GM23338 (cell line): ENCODE measurements around the gene PHLDB2. TPM values are rescaled to one million over a fixed set of nuclear protein-coding genes. Genes with fewer than 3 reads are reported as not detected.

Experiments used
- ATAC-seq: fragments of 200-7000 bp; cut with Tn5 transposase; 3 replicates; pipeline ENCODE4 v1.9.1; 2020
- DNase-seq: peaks from one replicate; pipeline ENCODE4 v3.0.0-alpha.2; 2015; ENCODE audit warnings: low spot score
- H2AFZ ChIP-seq: fragments of 200-600 bp; sonication (generic); 2 replicates; pipeline ENCODE4 v1.8.0; 2016; ENCODE audit warnings: antibody characterized with exemption, mild to moderate bottlenecking, moderate library complexity
- H3F3A ChIP-seq: fragments of 200-600 bp; sonication (generic); replicated peaks from 2 replicates; pipeline ENCODE4 v1.8.0; 2017; ENCODE audit warnings: antibody characterized with exemption, mixed run types, low read depth
- H3K27ac ChIP-seq: fragments of 200-600 bp; sonication (generic); 2 replicates; pipeline ENCODE4 v1.6.1; 2016; ENCODE audit warnings: low read depth
- H3K27me3 ChIP-seq: fragments of 200-600 bp; sonication (generic); 2 replicates; pipeline ENCODE4 v1.8.0; 2016; ENCODE audit warnings: mild to moderate bottlenecking, mixed run types, moderate library complexity; ENCODE audit not compliant: insufficient read depth
- H3K36me3 ChIP-seq: fragments of 200-600 bp; sonication (generic); 2 replicates; pipeline ENCODE4 v1.8.0; 2016; ENCODE audit warnings: mild to moderate bottlenecking; ENCODE audit not compliant: insufficient read depth
- H3K4me1 ChIP-seq: fragments of 200-600 bp; sonication (generic); 2 replicates; pipeline ENCODE4 v1.8.0; 2016; ENCODE audit warnings: mild to moderate bottlenecking, moderate library complexity; ENCODE audit not compliant: insufficient read depth
- H3K4me2 ChIP-seq: fragments of 200-600 bp; sonication (generic); 2 replicates; pipeline ENCODE4 v1.7.1; 2017; ENCODE audit warnings: mixed run types
- H3K4me3 ChIP-seq: fragments of 200-600 bp; sonication (generic); 2 replicates; pipeline ENCODE4 v1.6.1; 2016; ENCODE audit warnings: mixed run types
- H3K79me2 ChIP-seq: fragments of 200-600 bp; sonication (generic); replicated peaks from 2 replicates; pipeline ENCODE4 v1.8.0; 2017; ENCODE audit warnings: mild to moderate bottlenecking; ENCODE audit not compliant: insufficient read depth
- H3K9me2 ChIP-seq: fragments of 200-600 bp; sonication (generic); 2 replicates; pipeline ENCODE4 v1.8.0; 2017; ENCODE audit not compliant: insufficient read depth
- H4K20me1 ChIP-seq: fragments of 200-600 bp; sonication (generic); replicated peaks from 2 replicates; pipeline ENCODE4 v1.8.0; 2017; ENCODE audit warnings: mild to moderate bottlenecking; ENCODE audit not compliant: insufficient read depth
- H3K27ac Mint-ChIP-seq: 2 replicates; pipeline ENCODE4 v1.8.0; 2020; ENCODE audit warnings: inconsistent platforms, mild to moderate bottlenecking, moderate library complexity, mixed read lengths
- H3K27me3 Mint-ChIP-seq: 3 replicates; pipeline ENCODE4 v1.8.0; 2022; ENCODE audit warnings: low read depth, mild to moderate bottlenecking, moderate library complexity, mixed read lengths, inconsistent platforms; ENCODE audit not compliant: insufficient read depth, poor library complexity
- H3K36me3 Mint-ChIP-seq: 3 replicates; pipeline ENCODE4 v1.8.0; 2021; ENCODE audit warnings: low read depth, mild to moderate bottlenecking, inconsistent platforms, moderate library complexity, mixed read lengths
- H3K4me1 Mint-ChIP-seq: 3 replicates; pipeline ENCODE4 v1.8.0; 2020; ENCODE audit warnings: mild to moderate bottlenecking, inconsistent platforms, mixed read lengths
- H3K4me3 Mint-ChIP-seq: 3 replicates; pipeline ENCODE4 v1.8.0; 2021; ENCODE audit warnings: moderate library complexity, mild to moderate bottlenecking, inconsistent platforms, mixed read lengths
- H3K9me3 Mint-ChIP-seq: 3 replicates; pipeline ENCODE4 v1.8.0; 2020; ENCODE audit warnings: moderate library complexity, mild to moderate bottlenecking, inconsistent platforms, mixed read lengths
- ETS1 ChIP-seq: IDR thresholded peaks from 2 replicates; pipeline ENCODE4 v1.6.1; 2016; ENCODE audit warnings: antibody characterized with exemption
- EZH2 ChIP-seq: fragments of 200-600 bp; sonication (generic); IDR thresholded peaks from one replicate; pipeline ENCODE4 v1.8.0; 2017; ENCODE audit warnings: antibody characterized with exemption, mild to moderate bottlenecking, low read depth; ENCODE audit not compliant: unreplicated experiment
- EZH2phosphoT487 ChIP-seq: fragments of 200-600 bp; sonication (generic); IDR thresholded peaks from one replicate; pipeline ENCODE4 v1.8.1; 2018; ENCODE audit warnings: antibody characterized with exemption; ENCODE audit not compliant: unreplicated experiment
- JUNB ChIP-seq: IDR thresholded peaks from one replicate; pipeline ENCODE4 v1.6.1; 2016; ENCODE audit warnings: antibody characterized with exemption; ENCODE audit not compliant: unreplicated experiment
- NANOG ChIP-seq: IDR thresholded peaks from 2 replicates; pipeline ENCODE4 v1.6.1; 2016; ENCODE audit warnings: antibody characterized with exemption, borderline replicate concordance
- POLR2AphosphoS5 ChIP-seq: IDR thresholded peaks from 2 replicates; pipeline ENCODE4 v1.6.1; 2016; ENCODE audit warnings: antibody characterized with exemption, low read depth
- REST ChIP-seq: IDR thresholded peaks from one replicate; pipeline ENCODE4 v1.6.1; 2018; ENCODE audit warnings: antibody characterized with exemption; ENCODE audit not compliant: unreplicated experiment
- STAT1 ChIP-seq: IDR thresholded peaks from one replicate; pipeline ENCODE4 v1.6.1; 2016; ENCODE audit warnings: antibody characterized with exemption; ENCODE audit not compliant: unreplicated experiment
- ZNF114 ChIP-seq: fragments of 250-450 bp; sonication (Bioruptor Pico); IDR thresholded peaks from 2 replicates; pipeline ENCODE4 v1.5.0; 2020; ENCODE audit warnings: mild to moderate bottlenecking, moderate library complexity
- ZNF331 ChIP-seq: fragments of 250-450 bp; sonication (Bioruptor Pico); IDR thresholded peaks from 2 replicates; pipeline ENCODE4 v1.5.0; 2020; ENCODE audit warnings: low read depth, mild to moderate bottlenecking, moderate library complexity
- ZNF462 ChIP-seq: fragments of 250-450 bp; sonication (Bioruptor Pico); IDR thresholded peaks from 2 replicates; pipeline ENCODE4 v1.5.0; 2020; ENCODE audit warnings: mild to moderate bottlenecking, moderate library complexity
- polyA plus RNA-seq: library from polyadenylated mRNA; unstranded; fragments of >200 nt; fragmentation: Nextera tagmentation; extraction: Ambion mirVana; gene quantifications from 2 replicates; pipeline ENCODE4 v1.2.1, GENCODE V29; 2016
- total RNA-seq: library from RNA; depleted of rRNA; stranded (reverse); fragments of >200 nt; shearing (Covaris generic); gene quantifications from 2 replicates; pipeline ENCODE4 v1.2.3, GENCODE V29; 2014

Gene PHLDB2
- total and polyA plus RNA-seq, 2 experiments from 2014 or later: 19.5 to 33.7 TPM

GRCh38 chr3:111949712-111950111 is 90.6 kb downstream of the PHLDB2 start (continued):
- TF ChIP-seq ETS1 (no peak), STAT1 (no peak), JUNB (no peak), POLR2AphosphoS5 (no peak), EZH2 (no peak), ZNF331 (CRISPR knock-in tag) (no peak), NANOG (no peak)

- Histone ChIP-seq H3K79me2 (no peaks in the 10 kb centered on the region), H3K27ac (no peak overlapping the region), H3K4me3 (no peak overlapping the region), H2AFZ (no peak overlapping the region), H3K27me3 (no peaks in the 10 kb centered on the region), H3F3A (no peaks in the 10 kb centered on the region), H3K9me2 (no peaks in the 10 kb centered on the region), H3K4me1 (peaks cover 9% of the 10 kb centered on the region), H3K36me3 (no peaks in the 10 kb centered on the region), H4K20me1 (no peaks in the 10 kb centered on the region), H3K4me2 (no peak overlapping the region)
- Mint-ChIP-seq H3K4me1 (peaks cover 15% of the 10 kb centered on the region), H3K27ac (no peak overlapping the region), H3K4me3 (no peak overlapping the region), H3K27me3 (peaks cover 4% of the 10 kb centered on the region), H3K36me3 (no peaks in the 10 kb centered on the region; the same call in 2 of the 3 replicates), H3K9me3 (no peaks in the 10 kb centered on the region)
- no peak for TF ChIP-seq EZH2phosphoT487
- no peak for TF ChIP-seq STAT1
- ATAC-seq: no peak
- no peak for DNase-seq
Observed at GRCh38 chr3:111951032-111951431, 92.0 kb downstream of the PHLDB2 start.

- no peaks in the 10 kb centered on the region for H3F3A ChIP-seq
- peaks cover 20% of the 10 kb centered on the region for H3K4me1 ChIP-seq
- no peak overlapping the region for H3K27ac ChIP-seq
- H3K9me2 ChIP-seq: no peaks in the 10 kb centered on the region
- H3K36me3 ChIP-seq: no peaks in the 10 kb centered on the region
- Mint-ChIP-seq H3K36me3 (no peaks in the 10 kb centered on the region; the same call in 2 of the 3 replicates), H3K4me3 (no peak overlapping the region), H3K27ac (no peak overlapping the region), H3K27me3 (peaks cover 4% of the 10 kb centered on the region), H3K4me1 (peaks cover 24% of the 10 kb centered on the region), H3K9me3 (no peaks in the 10 kb centered on the region)
- no peaks in the 10 kb centered on the region for H3K79me2 ChIP-seq
- no peak for ATAC-seq
- H4K20me1 ChIP-seq: no peaks in the 10 kb centered on the region
- H3K27me3 ChIP-seq: peaks cover 5% of the 10 kb centered on the region; the same call in 1 of the 2 replicates
- no peak overlapping the region for H3K4me2 ChIP-seq
- DNase-seq: no peak
- H2AFZ ChIP-seq: no peak overlapping the region
- H3K4me3 ChIP-seq: no peak overlapping the region
- TF ChIP-seq ZNF462 (CRISPR knock-in tag) (no peak), REST (no peak), JUNB (no peak), ZNF114 (CRISPR knock-in tag) (no peak)
Observed at GRCh38 chr3:111952086-111952485, 93.0 kb downstream of the PHLDB2 start.
